HTR-8/SVneo (cell line): Measurements from ENCODE around the gene MDK.

Experiments used
- DNase-seq: peaks from one replicate; pipeline ENCODE4 v3.0.0; 2011; ENCODE audit warnings: low spot score, mixed read lengths; ENCODE audit not compliant: insufficient read length
- FAIRE-seq: peaks from 2 replicates; lab custom pipeline; 2011; peaks lifted over from hg19 to GRCh38; lab: Jason Lieb, UNC

MDK gene

GRCh38 chr11:46391578-46392420, 10.3 kb downstream of the MDK start, which contains the start of gene CHRM4:
TSS of gene CHRM4 (minus strand) at chr11:46391776. CDS start at chr11:46386557, 5,219 bp downstream.
- FAIRE-seq (peak; percentile 49), DNase-seq (peak; percentile 67)

DNA sequence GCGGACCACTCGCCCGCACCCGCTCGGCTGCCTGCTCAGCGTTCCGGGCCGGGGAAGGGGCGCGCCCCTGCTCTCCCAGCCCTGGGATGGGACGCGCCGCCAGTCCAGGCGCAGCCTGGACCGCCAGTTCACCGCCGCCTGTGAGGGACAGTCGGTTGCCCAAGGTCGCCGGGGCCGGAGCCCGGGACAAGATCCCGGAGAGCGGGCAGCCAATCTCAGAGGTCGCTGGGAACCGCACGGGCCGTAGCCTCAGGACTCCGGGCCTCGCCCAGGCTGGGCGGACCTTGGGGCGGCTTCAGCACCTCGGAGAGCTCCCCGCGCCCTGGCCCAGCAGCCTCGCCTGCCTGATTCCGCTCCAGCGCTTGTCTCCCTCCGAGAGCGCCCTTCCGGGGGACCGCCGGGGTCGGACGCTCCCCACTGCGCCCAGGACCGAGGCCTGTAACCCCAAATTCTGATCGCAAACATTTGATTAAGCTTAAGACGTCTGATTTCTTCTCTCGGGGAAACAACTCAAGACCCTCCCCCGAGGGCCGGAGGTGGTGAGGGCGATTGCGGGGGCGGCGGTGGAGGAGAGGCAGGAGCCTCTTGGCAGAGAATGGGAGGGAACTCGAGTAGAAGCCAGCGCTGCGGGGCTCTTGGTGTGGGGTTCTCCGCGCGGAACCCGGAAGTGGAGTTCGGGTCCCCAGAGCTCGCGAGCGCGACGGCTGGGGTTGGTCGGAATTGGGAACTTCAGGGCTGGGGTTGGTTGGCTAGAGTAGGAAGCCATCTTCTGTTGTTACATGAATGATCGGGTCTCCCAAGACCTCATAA, 11.2 kb downstream of the MDK start:
- peak; percentile 84 for DNase-seq
- FAIRE-seq = no peak

DNA sequence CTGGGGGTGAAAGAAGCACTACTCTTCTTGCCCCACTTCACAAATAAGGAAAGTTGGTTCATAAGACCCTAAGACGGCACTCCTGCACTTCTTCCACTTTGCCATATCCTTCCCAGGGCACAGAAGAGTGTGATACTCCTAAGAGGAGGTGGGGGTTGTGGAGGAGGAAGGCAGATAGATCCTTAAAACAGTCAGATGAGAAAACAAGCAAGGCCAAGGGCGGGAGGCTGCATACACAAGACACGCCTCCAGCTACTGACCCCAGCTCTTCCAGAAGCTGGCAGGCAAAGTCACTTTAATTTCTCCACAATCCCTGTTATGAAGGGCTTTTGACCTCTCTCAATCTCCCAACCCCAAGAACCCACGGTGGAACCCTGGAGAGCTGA, 11.8 kb downstream of the MDK start:
- no peak for FAIRE-seq
- DNase-seq = no peak

DNA sequence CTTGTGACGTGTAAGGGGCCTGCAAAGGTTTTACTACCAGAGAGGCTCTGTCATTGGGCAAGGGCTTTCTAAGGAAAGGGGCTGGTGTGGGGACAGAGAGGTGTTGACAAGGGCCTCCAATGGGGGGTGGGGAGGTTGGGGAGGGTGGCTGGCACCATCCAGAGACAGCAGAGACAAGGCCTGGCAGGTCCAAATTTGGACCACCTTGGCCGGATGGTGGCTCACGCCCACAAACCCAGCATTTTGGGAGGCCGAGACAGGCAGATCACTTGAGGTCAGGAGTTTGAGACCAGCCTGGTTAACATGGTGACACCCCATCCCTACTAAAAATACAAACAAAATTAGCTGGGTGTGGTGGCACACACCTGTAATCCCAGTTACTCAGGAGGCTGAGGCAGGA, 12.3 kb downstream of the MDK start:
- FAIRE-seq = no peak

DNA sequence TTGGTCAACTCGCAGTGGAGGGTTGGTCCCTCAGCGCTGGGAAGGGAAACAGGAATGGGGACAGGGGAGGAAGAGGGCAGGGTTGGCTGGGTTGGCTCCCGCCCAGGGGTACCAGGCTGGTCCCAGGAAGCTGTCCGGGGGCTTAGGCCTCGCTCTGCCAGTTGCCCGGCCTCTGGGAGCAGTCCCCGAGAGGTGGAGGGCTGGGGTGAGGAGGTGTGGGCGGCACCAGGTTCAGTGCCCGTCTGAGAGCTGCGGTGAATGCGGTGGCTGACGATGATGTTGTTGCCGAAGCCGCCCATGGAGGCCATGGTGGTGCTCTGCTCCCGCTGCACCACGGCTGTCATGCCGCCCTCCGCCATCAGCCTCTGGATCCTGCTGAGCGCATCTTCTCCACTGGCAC, 16.1 kb downstream of the MDK start:
- FAIRE-seq (no peak), DNase-seq (no peak)

More for the DNA sequence above, 12.3 kb downstream of the MDK start:
- no peak for DNase-seq

GRCh38 chr11:46402957-46403902, 21.8 kb downstream of the MDK start:
- no peak for FAIRE-seq
- no peak for DNase-seq

DNA sequence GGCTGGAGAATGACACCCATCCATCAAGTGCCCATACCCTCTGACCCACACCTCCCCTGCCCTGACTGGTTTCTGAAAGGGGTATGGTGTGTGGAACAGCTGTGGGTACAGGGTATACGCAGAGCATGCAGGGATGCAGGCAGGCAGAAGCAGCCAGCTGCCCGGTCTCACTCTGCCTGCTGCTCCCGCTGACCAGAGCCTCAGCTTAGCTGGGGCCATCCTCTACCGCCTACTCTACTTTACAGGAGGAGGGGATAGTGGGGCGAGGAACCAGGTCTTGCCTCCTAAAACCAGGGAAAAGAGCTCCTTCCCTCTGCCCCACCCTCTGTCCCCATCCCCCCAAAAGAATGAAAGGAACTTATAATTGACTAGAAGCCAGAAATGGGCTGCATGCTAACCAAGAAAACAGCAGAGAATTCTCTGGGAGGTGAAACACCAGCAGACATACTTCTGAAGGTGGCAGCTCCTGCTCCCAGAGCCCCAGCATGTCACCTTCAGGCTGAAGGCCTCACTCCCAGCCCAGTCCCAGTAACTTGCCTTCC, 23.1 kb downstream of the MDK start:
- DNase-seq (no peak), FAIRE-seq (no peak)

DNA sequence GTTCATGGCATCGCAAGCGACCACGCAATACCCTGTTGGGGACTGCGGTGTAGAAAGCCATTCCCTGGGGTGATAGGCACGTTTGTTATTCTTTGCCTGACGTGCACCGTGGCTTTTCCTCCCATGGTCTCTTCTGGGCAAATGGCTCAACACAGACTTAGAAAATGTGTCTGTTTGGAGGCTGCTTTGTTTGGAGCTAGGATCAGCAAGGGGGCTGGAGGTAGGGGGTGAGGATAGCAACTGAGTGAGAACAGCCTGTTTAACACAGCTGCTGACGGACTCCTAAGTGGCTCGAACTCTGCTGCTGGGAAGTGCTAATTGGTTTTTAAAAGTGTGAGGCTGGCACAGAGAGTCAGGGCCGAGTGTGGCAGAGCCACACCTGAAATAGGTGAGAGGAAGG, 26.2 kb downstream of the MDK start:
- no peak for FAIRE-seq
- no peak for DNase-seq

DNA sequence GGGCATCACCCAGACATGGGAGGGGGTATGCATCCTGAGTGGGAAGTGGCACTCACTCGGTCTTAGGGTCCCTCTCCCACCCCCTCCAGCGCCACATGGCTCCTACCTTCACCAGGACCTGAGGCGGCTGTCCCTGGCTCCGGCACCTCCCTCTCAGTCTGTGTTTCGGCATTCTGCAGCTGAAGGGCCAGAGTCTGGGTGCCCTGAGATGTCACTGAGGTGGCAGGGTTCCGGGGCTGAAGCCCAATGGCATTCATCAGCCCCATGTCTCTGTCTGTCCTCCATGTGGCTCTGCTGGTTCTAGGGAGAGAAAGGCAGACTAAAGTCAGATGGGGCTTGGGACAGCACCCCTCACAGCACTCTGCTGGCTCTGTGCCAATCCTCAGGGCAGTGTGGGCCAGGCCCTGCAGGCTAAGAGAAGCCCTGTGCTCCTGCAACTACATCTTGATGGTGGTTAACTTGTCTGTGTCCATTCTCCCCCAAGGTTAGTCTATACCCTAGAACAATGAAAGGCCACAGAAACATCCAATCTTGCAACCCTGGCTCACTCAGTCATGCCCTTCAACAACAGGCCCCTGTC, 27.0 kb downstream of the MDK start:
- FAIRE-seq (no peak), DNase-seq (no peak)

DNA sequence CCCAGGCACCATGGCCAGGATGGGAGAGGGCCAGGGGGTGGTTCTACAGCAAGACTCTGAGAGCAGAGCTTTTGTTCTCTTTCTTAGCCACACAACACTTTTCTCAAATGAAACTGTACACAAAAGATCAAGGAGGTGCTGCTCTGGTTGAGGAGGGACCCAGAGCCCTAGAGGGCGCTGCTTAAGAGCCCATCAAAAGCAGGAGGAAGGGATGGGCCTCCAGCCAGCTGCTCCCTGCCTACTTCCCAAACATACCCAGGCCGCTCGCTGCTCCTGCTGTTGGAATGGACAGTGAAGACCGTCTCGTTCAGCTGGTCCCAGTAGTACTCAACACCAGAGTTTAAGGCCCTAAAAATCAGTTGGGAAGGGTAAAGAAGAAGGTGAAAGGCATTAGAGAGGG, 28.6 kb downstream of the MDK start:
- FAIRE-seq = no peak
- DNase-seq = no peak

GRCh38 chr11:46413760-46414465, 32.4 kb downstream of the MDK start:
- DNase-seq = no peak

DNA sequence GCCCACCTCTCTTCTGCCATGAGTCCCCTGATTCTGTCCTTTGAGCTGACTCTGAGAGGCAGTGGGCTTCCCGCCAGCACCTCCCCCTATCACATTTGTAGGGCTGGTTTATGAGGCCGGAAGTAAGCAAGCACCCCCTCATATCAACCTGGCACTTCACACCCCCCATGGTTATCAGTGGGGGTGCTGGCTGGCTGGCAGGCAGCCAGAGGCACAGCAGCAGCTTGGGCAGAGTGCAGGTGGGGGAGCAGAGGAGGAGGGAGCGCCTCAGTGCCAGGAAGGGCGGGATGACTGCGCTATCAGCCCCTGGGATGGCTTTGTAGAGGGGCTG, 33.0 kb downstream of the MDK start:
- FAIRE-seq = no peak
- no peak for DNase-seq

More at GRCh38 chr11:46413760-46414465, 32.4 kb downstream of the MDK start:
- no peak for FAIRE-seq

- no peak for FAIRE-seq
- DNase-seq = no peak
Measured at GRCh38 chr11:46414879-46415278, 33.4 kb downstream of the MDK start.

- no peak for DNase-seq
- no peak for FAIRE-seq
Measured at GRCh38 chr11:46417711-46418110, 36.2 kb downstream of the MDK start.

GRCh38 chr11:46418751-46419150, 37.3 kb downstream of the MDK start:
- FAIRE-seq (no peak), DNase-seq (no peak)

DNA sequence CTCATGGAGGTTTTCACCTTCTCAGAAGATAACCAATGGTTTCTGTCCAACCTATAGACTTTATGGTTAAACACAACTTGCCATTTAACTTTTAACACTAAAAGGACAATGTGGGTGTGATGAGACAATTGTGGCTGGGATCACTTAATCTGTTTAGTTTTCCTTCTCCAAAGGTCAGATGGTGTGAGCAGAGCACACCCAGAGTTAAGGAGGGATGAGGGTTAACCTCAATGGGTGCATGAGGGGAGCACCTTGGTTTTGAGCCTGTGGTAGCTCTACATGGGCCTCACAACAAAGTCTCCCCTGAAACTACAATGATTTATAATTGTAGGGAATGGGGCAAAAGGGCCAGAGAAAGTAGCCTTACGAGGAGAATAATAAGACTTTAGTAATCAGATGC, 39.0 kb downstream of the MDK start:
- DNase-seq (no peak), FAIRE-seq (no peak)

- DNase-seq = no peak
- no peak for FAIRE-seq
Measured at GRCh38 chr11:46421257-46421880, 39.9 kb downstream of the MDK start.

DNA sequence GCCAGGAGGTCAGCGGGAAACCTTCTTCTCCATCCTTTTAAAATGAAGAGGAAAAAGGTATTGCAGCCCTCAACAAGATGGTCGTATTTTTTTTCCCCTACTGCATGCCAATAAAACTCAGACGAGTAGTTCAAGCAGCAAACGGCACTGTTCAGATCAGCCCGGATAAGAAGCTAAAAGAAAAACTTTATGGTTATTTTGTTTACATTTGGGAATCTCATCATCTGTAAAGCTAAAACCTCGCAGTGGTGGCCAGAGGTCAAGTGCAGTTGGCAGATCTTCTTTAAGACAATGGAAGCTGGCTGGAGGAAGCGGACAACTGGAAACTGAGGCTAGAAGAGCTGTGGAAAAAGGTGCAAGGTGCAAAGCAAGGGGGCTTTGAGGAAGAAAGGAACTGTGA, 41.1 kb downstream of the MDK start:
- no peak for FAIRE-seq

More for the DNA sequence above, 41.1 kb downstream of the MDK start:
- no peak for DNase-seq
